ENCODE results near the gene C1QTNF12.

Gene C1QTNF12

DNA sequence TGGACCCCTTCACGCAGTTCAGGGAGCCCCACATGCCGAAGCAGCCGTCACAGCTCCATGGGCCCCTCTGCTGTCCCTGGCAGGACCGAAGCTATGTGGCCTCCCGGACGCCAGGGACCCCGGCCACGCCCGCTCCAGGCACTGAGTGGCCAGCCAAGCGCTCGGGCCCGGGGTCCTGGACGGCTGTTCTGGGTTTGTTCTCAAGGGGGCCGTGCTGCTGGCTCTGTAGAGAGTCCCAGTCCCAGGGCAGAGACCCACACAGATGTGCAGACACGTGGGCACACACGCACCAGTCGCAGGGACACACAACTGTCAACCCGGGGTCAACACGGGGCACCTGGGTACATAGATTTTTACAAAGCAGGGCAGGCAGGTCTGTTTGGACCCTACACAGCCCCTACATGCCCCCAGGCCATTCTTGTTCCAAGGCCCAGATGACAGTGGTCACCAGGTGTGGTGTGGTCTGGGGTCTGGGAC lies 7.8 kb downstream of the C1QTNF12 start:
- no peak overlapping the region for H3K4me3 ChIP-seq (ENCODE audit: low read depth, low read length)
- TF ChIP-seq, protein P1, sequence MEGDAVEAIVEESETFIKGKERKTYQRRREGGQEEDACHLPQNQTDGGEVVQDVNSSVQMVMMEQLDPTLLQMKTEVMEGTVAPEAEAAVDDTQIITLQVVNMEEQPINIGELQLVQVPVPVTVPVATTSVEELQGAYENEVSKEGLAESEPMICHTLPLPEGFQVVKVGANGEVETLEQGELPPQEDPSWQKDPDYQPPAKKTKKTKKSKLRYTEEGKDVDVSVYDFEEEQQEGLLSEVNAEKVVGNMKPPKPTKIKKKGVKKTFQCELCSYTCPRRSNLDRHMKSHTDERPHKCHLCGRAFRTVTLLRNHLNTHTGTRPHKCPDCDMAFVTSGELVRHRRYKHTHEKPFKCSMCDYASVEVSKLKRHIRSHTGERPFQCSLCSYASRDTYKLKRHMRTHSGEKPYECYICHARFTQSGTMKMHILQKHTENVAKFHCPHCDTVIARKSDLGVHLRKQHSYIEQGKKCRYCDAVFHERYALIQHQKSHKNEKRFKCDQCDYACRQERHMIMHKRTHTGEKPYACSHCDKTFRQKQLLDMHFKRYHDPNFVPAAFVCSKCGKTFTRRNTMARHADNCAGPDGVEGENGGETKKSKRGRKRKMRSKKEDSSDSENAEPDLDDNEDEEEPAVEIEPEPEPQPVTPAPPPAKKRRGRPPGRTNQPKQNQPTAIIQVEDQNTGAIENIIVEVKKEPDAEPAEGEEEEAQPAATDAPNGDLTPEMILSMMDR (IDR thresholded peaks at IDR 0.05; ENCODE audit: low read depth, low read length): no peak

- no peak overlapping the region for H3K4me3 ChIP-seq (ENCODE audit: low read depth, low read length)
- TF ChIP-seq, protein P1 (IDR thresholded peaks at IDR 0.05; ENCODE audit: low read depth, low read length): no peak
These were observed 8.4 kb downstream of the C1QTNF12 start for GRCh38 chr1:1237874-1238701.

GRCh38 chr1:1236945-1237873 lies 9.3 kb downstream of the C1QTNF12 start:
- no peak overlapping the region for H3K4me3 ChIP-seq (ENCODE audit: low read depth, low read length)
- TF ChIP-seq, protein P1 (IDR thresholded peaks at IDR 0.05; ENCODE audit: low read depth, low read length): no peak

DNA sequence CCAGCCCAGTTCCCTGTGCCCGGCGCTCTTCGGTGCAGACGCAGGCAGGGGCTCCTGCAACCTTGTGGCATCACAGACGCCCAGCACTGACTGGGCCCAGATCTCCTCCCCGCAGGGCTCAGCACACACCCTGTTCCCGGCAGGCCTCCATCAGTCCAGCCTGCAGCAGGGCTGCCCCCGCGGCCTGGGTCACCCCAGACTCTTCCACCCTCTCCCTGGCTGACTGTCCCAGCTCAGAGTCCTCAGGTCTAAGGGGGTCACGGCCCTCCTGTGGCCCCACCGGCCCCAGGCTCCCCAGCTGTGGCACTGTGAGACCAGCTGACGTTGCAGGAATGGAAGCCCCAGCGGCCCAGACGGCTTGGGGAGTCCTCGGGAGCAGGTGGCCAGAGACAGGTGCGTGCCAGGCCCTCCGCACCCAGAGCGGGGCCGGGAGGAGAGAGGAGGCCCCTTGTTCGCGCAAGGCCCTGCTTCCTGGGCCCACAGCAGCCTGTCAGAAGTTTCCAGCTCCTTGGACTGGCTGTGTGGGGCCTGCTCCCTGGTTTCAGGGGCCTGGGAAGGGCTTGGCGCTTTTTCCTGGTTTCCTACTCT lies 10.3 kb downstream of the C1QTNF12 start:
- no peak overlapping the region for H3K4me3 ChIP-seq (ENCODE audit: low read depth, low read length)
- TF ChIP-seq, protein P1 (IDR thresholded peaks at IDR 0.05; ENCODE audit: low read depth, low read length): no peak

- TF ChIP-seq, protein P1 (IDR thresholded peaks at IDR 0.05; ENCODE audit: low read depth, low read length): no peak
- no peak overlapping the region for H3K4me3 ChIP-seq (ENCODE audit: low read depth, low read length)
These were observed 11.3 kb downstream of the C1QTNF12 start for GRCh38 chr1:1235016-1235744.

DNA sequence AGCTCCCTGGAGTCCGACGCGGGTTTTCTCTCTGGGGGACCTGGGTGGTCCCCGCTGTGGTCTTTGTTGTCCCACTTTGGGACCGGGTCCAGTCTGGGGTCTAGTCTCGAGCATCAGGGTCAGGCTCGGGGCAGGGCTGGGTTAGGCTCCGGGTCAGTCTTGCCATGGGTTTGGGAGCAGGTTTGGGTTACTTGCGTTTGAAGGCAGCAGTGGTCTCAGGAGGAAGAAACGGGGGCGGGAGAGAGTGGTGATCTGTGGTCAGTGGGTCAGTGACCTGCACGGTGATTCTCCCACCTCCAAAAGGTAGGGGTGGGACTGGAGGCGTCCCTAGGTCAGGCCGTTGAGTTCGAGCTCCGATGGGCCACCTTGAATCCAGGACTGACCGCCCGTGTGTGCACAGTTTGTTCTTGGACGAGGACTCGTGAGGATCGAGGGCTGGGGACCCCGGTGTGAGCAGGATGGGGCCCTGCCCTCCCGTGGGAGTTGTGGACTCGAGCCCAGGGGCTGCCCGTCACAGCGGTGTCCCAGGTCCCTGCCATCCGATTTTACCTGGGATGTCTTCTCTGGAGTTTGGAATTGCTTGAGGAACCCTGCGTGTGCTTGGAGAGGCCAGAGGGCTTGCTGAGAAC lies 12.2 kb downstream of the C1QTNF12 start:
- TF ChIP-seq, protein P1 (IDR thresholded peaks at IDR 0.05; ENCODE audit: low read depth, low read length): no peak
- no peak overlapping the region for H3K4me3 ChIP-seq (ENCODE audit: low read depth, low read length)
